ENCODE data around the gene CATSPER1.
A peak's percentile ranks its signal among the peaks of the same experiment; 100 is the strongest.

Gene CATSPER1

GRCh38 chr11:66026017-66026529 lies at the start of gene CATSPER1:
TSS of gene CATSPER1 (minus strand) at chr11:66026479. CDS start at chr11:66026379, 100 bp downstream.
- no peak within 1 kb of the TSS for H3K4me3 ChIP-seq (ENCODE audit: low read depth, low read length)
- DNase-seq (ENCODE audit: low read depth) = no peak
- TF ChIP-seq CTCF (IDR thresholded peaks at IDR 0.05; ENCODE audit: low read depth, low read length, missing control alignments) = no peak

- H3K4me3 ChIP-seq (ENCODE audit: low read depth, low read length) = no peak overlapping the region
- DNase-seq (ENCODE audit: low read depth) = no peak
- TF ChIP-seq CTCF (IDR thresholded peaks at IDR 0.05; ENCODE audit: low read depth, low read length, missing control alignments) = no peak
Observed at GRCh38 chr11:66075273-66075672, 49.0 kb upstream of the CATSPER1 start.

- no peak for DNase-seq (ENCODE audit: low read depth)
- no peak overlapping the region for H3K4me3 ChIP-seq (ENCODE audit: low read depth, low read length)
- no peak for TF ChIP-seq CTCF (IDR thresholded peaks at IDR 0.05; ENCODE audit: low read depth, low read length, missing control alignments)
Observed at GRCh38 chr11:66073669-66074068, 47.4 kb upstream of the CATSPER1 start.

GRCh38 chr11:66072518-66072917 lies 46.2 kb upstream of the CATSPER1 start:
- H3K4me3 ChIP-seq (ENCODE audit: low read depth, low read length) = peak overlapping the region; percentile 56; the same call in 1 of the 2 replicates
- no peak for TF ChIP-seq CTCF (IDR thresholded peaks at IDR 0.05; ENCODE audit: low read depth, low read length, missing control alignments)
- no peak for DNase-seq (ENCODE audit: low read depth)

- DNase-seq (ENCODE audit: low read depth) = no peak
- no peak for TF ChIP-seq CTCF (IDR thresholded peaks at IDR 0.05; ENCODE audit: low read depth, low read length, missing control alignments)
- peak overlapping the region; percentile 56 for H3K4me3 ChIP-seq (ENCODE audit: low read depth, low read length)
Observed at GRCh38 chr11:66072081-66072480, 45.8 kb upstream of the CATSPER1 start.

GRCh38 chr11:66071381-66071801 lies 45.1 kb upstream of the CATSPER1 start:
- TF ChIP-seq CTCF (IDR thresholded peaks at IDR 0.05; ENCODE audit: low read depth, low read length, missing control alignments) = no peak
- peak overlapping the region; percentile 56 for H3K4me3 ChIP-seq (ENCODE audit: low read depth, low read length)
- no peak for DNase-seq (ENCODE audit: low read depth)
